GM21723 (cell line): Measurements from ENCODE around the gene VAV2.
"Not testable (repeated sequence)": the region's sequence is repeated elsewhere in the genome, so short reads cannot be mapped to it uniquely, and the experiment has no call there.

Source experiments
- ATAC-seq: cut with Tn5 transposase; IDR thresholded peaks from one replicate; pipeline ENCODE4 v1.9.1; 2021; ENCODE audit warnings: mild to moderate bottlenecking, moderate library complexity; ENCODE audit not compliant: unreplicated experiment

The VAV2 gene

GRCh38 chr9:133969681-133970580 lies 22.2 kb downstream of the VAV2 start:
- ATAC-seq: no peak

DNA sequence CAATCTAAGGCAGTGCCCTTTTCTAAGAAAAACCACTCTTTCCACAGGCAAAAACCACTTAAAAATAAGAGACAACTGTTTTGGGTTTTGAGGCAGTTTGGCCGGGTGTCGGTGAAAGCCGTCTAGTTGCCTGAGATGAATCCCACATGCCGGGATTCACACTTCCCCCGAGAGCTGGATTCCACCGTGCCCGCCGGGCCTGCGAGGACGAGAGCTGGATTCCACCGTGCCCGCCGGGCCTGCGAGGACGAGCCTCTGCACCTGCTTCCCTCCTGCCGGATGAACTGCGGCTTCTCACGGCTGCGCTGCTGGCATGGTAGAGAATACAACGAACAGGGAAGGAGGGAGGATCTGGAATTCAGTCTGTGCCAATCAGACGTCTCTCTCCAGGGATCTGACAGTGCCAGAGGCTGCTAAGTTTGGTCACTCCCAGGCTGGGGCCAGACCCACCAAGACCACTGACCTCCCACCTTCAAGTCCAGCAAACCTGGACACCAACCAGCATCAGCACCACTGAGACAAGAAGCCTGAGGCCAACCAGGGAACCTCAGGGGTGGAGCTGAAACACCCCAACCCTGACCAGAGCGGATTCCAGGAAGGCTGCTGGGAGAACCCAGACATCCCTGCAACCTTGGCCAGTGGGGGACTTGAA lies 23.0 kb downstream of the VAV2 start:
- ATAC-seq: no peak

- ATAC-seq: no peak
Measured at GRCh38 chr9:133968428-133968827, 23.7 kb downstream of the VAV2 start.

DNA sequence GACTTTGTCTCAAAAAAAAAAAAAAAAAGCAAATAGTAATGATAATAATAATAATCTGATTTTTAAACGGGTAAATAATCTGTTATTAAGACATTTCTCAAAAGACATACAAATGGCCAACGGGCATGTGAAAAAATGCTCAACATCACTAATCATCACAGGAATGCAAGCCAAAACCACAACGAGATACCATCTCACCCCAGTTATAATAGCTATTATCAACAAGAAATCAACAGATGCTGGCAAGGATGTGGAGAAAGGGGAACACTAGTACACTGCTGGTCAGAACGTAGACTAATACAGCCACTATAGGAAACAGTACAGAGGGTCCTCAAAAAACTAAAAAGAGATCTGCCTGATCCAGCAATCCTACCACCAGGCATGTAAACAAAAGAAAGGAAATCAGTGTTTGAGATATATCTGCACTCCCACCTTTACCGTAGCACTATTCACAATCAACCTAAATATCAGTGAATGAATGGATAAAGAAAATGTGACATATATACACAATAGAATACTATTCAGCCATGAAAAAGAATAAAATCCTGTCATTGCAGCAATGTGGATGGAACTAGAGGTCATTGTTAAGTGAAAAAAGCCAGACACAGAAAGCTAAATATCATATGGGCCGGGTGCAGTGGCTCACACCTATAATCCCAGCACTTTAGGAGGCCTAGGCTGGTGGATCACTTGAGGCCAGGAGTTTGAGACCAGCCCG lies 24.9 kb downstream of the VAV2 start:
- no peak for ATAC-seq

GRCh38 chr9:133964463-133964862 lies 27.7 kb downstream of the VAV2 start:
- no peak for ATAC-seq

- no peak for ATAC-seq
Measured at GRCh38 chr9:133963166-133963565, 29.0 kb downstream of the VAV2 start.

- ATAC-seq: no peak
Measured at GRCh38 chr9:133962341-133962740, 29.8 kb downstream of the VAV2 start.

DNA sequence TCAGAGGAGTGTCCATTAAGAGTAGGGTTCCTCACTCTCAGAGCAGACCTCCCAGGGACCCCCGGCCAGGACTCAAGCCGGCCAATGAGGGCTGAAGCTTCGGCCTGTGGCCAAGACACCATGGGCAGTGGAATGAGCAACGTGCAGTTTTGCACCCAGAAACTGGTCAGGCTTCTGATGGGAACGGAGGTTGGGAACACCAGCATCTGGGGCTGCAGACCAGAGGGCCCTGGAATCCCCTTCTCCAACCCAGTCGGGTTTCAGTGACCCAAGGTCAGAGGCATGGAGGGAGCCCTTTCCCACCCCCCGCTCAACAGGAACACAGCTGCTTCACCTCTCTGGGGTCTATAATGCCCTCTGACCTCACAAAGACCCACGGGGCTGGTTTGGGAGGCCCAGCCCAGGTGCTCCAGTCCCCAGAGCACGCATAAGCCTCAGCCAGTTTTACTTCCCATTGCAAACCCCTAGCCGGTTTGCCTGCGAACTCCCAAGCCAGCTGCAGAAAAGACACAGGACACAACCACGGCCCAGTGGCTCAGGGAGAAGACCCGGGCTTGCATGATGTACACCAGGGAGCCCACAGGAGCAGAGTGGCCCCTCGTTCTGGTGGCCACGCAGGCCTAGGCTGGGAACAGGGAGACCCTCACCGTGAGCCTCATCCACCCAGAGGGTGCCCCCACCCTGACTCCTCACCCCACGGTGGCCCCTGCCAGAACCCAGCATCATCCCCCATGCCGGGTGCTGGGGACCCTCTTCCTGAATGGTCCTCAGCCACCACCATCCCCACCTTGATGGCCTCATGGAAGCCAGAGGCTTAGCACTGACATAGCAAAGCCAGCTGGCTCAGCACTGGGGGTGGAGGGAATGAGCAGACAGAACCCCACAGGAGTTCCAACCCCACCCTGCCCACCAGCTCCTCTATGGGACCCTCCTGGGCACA lies 30.6 kb downstream of the VAV2 start:
- no peak for ATAC-seq

- no peak for ATAC-seq
Measured at GRCh38 chr9:133960568-133961129, 31.5 kb downstream of the VAV2 start.

- no peak for ATAC-seq
Measured at GRCh38 chr9:133959966-133960567, 32.1 kb downstream of the VAV2 start.

DNA sequence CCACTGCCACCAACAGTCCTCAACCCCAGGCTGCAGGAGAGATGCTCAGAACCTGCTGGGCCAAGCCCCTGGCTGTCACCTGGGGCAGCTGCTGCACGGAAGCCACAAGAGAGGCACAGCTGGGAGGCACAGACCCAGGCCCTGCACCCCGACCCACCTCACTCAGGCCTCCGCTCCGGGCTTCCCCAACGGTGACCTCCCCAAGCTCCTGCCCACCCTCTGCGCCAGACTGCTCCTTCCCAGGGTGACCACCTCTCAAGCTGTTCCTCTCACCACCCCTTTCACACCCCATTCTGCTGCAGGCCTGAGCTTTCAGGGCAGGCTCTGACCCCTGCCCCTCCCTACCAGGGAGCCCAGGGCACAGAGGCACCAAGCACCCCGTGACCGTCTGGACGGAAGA lies 33.0 kb downstream of the VAV2 start:
- peak; percentile 6 for ATAC-seq

GRCh38 chr9:133958756-133959155 lies 33.4 kb downstream of the VAV2 start:
- peak; percentile 45 for ATAC-seq

- not testable (repeated sequence) for ATAC-seq
Measured at GRCh38 chr9:133957772-133958171, 34.4 kb downstream of the VAV2 start.

DNA sequence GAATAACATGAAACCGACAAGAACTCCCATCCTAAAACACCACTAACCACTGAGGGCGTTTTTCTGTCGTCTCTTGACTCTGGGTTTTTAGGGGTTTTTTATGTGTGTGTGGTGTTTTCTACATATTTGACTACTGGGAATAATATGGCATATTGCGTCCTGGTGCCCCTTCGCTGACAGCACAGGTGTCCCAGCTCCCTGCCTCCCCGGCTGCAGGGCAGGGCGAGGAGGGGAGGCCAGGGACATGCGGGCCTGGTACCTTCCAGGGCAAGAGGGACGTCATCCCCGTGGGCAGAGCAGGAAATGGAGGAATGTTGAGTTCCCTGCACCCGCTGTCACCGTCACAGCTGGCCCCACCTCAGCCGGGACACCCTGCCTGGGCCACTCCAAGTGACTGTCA lies 34.8 kb downstream of the VAV2 start:
- ATAC-seq: no peak

- ATAC-seq: no peak
Measured at GRCh38 chr9:133956520-133957076, 35.5 kb downstream of the VAV2 start.

DNA sequence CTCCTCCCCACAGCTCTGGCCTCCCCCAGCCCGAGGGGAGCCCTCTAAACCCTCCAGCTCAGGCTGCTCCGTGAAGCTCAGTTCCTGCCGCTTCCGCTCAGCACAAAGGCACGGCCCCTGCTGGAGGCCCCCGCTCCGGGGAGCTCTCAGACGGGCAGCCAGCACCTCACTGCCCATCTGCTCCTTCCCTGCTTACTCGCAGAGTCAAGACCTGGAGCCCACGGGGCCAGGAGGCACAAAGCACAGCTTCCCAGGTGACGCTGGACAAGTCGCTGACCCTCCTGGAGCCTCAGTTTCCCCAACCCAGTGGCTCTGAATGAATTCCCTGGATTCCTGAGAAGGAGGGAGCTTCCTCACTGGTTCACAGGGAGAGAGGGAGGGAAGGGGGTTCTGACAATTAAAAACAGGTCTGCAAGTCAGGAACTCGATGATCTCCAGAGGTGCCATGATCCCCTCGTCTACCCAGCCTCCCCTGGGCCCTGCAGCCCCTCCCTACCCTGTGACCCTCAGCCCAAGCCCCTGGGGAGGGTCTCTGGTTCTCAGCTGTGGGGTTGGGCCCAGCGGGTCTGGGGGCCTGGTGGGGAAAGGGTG lies 36.2 kb downstream of the VAV2 start:
- no peak for ATAC-seq

DNA sequence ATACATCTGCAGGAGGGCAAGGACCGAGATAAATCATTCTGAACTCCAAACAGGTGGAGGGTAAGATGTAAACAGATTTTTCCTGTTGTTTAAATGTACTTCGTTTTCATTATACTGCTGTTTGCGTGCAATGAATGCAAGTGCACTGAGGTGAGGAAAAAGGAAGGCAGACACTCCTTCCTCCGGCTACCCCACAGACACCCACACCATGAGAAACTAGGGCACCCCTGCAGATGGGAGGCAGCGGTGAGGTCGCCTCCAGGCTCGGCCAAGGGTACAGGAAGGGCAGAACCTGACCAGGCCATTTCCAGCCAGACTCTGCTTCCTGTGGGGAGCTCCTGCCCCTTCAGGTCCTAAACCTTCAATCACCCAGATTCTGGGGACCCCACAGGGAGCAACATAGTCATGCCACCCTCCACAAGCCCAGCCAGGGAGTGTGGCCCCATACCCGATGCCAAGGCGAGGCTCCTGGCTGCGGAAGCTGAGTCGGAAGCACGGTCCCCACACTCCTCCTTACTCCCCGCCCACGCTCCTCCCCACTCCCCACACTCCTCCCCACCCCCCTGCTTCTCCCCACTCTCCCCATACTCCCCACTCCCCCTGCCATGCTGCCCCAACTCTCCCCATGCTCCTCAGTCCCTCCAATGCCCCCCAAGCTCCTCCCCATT lies 37.1 kb downstream of the VAV2 start:
- no peak for ATAC-seq

- peak; percentile 39 for ATAC-seq
Measured at GRCh38 chr9:133953976-133954709, 38.0 kb downstream of the VAV2 start.
